Body of pancreas (tissue), 4 donors: Measurements from ENCODE around the gene RHOD.

Source experiments
- POLR2A ChIP-seq, 3 donors: fragments of 450-650 bp; IDR thresholded peaks; one replicate each; pipeline ENCODE4 v1.6.1; 2016; ENCODE audit warnings: antibody characterized with exemption in 3 of 3, mild to moderate bottlenecking in 2 of 3
- TF ChIP-seq, protein P1 (sequence below), 7 experiments: fragments of 450-650 bp in 4 of 7; fragments of 200-600 bp in 3 of 7; sonication (generic) in 3 of 7; IDR thresholded peaks; one replicate each; pipeline ENCODE4 v1.5.1; 2016 to 2019; ENCODE audit warnings: antibody characterized with exemption in 7 of 7

DNA sequence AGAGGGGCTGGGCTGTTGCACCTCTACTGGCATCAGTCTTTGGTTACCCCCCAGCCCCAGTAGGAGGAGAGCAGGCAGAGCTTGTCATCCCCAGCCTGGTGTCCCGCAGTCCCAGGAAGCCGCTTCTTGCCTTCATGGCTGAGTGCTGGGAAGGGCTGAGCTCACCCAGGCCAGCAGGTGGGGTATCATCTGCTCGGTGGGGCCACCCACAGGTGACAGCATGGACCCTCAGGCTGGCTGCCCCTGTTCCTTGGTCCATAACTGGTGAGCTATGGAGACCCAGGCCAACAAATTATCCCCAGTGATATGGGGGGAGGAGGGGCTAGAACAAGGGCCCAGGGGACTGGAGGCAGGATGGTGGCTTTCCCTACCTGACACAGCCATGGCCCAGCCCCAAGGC lies 6.5 kb upstream of the RHOD start:
- TF ChIP-seq, protein P1, sequence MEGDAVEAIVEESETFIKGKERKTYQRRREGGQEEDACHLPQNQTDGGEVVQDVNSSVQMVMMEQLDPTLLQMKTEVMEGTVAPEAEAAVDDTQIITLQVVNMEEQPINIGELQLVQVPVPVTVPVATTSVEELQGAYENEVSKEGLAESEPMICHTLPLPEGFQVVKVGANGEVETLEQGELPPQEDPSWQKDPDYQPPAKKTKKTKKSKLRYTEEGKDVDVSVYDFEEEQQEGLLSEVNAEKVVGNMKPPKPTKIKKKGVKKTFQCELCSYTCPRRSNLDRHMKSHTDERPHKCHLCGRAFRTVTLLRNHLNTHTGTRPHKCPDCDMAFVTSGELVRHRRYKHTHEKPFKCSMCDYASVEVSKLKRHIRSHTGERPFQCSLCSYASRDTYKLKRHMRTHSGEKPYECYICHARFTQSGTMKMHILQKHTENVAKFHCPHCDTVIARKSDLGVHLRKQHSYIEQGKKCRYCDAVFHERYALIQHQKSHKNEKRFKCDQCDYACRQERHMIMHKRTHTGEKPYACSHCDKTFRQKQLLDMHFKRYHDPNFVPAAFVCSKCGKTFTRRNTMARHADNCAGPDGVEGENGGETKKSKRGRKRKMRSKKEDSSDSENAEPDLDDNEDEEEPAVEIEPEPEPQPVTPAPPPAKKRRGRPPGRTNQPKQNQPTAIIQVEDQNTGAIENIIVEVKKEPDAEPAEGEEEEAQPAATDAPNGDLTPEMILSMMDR (IDR thresholded peaks at IDR 0.05) = no peak
- TF ChIP-seq POLR2A (IDR thresholded peaks at IDR 0.05) = no peak
